Measurements from ENCODE around the gene RARG. TPM values are rescaled to one million over a fixed set of nuclear protein-coding genes. Genes with fewer than 3 reads are reported as not detected.
"Not testable (repeated sequence)": the region's sequence is repeated elsewhere in the genome, so short reads cannot be mapped to it uniquely, and the experiment has no call there.

RARG gene
- total RNA-seq, 1 donor from 2014 or later, result 101 TPM

DNA sequence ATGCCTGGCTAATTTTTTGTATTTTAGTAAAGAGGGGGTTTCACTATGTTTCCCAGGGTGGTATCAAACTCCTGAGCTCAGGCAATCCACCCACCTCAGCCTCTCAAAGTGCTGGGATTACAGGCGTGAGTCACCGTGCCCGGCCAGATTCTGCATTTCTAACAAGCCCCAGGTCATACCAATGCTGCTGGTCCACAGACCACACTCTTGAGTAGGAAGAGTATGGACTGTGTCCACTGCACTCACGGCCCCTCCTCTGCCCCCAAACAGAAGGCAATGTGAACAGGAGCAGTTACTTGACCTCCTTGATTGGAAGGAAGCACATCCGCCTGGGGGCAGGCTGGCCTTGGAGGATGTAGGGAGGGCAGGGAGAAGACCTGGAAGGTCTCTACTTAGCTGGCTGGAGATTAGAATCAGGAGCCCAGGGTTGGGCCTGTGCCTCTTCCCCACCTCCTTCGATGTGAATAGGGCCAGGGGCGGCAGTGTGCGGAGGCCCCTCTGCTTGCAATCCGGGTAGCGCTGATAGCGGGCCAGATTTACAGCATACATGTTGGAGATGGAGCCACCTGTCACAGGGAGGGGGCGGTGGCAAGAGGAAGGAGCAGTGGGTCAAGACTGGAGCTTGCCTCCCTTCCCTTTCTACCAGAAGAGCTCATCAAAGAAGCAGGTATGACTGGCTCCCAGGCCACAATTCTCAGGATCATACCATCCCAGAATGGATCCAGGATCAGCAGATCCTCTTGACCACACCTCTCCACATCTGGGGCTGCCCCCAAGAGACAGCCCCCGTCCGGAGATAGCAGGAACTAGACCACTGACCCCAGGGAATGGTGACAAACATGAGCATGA lies 60.9 kb downstream of the RARG start:
- DNase-seq (ENCODE audit: low spot score), result peak; percentile 42

- peak; percentile 30 for DNase-seq (ENCODE audit: low spot score)
These were observed 61.8 kb downstream of the RARG start for GRCh38 chr12:53170215-53170614.

GRCh38 chr12:53169644-53170043 lies 62.4 kb downstream of the RARG start:
- peak; percentile 26 for DNase-seq (ENCODE audit: low spot score)

DNA sequence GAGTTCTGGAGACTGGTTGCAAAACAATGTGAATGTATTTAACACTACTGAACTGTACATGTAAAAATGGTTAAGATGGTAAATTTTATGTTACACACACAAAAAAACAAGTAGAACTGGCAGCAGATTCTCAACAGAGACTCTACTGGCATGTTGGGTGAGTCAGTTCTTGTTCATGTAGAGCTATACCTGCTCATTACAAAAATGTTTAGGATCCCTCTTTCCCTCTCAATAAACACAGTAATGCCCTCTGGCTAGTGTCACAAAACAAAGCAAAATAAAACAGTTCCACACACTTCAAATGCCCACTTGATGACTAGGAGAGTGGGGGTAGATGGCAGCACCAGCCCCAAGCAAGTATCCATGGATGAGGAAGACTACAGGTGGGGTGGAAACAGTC lies 65.2 kb downstream of the RARG start:
- no peak for DNase-seq (ENCODE audit: low spot score)

DNA sequence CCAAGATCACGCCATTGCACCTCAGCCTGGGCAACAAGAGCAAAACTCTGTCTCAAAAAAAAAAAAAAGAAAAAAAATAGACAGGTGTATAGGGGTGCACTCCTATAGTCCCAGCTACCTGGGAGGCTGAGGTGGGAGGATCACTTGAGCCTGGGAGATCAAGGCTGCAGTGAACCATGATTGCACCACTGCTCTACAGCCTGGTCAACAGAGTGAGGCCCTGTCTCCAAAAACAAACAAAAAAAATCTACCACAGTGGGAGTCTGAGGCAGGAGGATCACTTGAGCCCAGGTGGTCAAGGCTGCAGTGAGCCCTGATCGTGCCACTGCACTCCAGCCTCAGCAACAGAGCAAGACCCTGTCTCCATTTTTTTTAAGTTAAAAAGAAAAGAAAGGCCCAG lies 69.0 kb downstream of the RARG start:
- DNase-seq (ENCODE audit: low spot score), result not testable (repeated sequence)

GRCh38 chr12:53161119-53161911 lies 70.7 kb downstream of the RARG start:
- no peak for DNase-seq (ENCODE audit: low spot score)

- DNase-seq (ENCODE audit: low spot score), result no peak
These were observed 71.3 kb downstream of the RARG start for GRCh38 chr12:53160673-53161072.

Other genes starting within 250 kb of the RARG start
- gene EIF4B, start 225.8 kb downstream of the RARG start, total RNA-seq, result 474 TPM
- gene TNS2, start 182.1 kb downstream of the RARG start, total RNA-seq, result 198 TPM
- 66.6 TPM for gene SPRYD3, start 152.8 kb downstream of the RARG start, total RNA-seq
- 133 TPM for gene IGFBP6, start 134.5 kb downstream of the RARG start, total RNA-seq
- 0.18 TPM for gene SOAT2, start 128.7 kb downstream of the RARG start, total RNA-seq
- 56.8 TPM for gene ZNF740, start 51.5 kb downstream of the RARG start, total RNA-seq
- 65.7 TPM for gene CSAD, start 51.3 kb downstream of the RARG start, total RNA-seq
- 15.8 TPM for gene ITGB7, start 25.0 kb downstream of the RARG start, total RNA-seq
- gene ESPL1, start 36.1 kb upstream of the RARG start, total RNA-seq, result 2.3 TPM
- 468 TPM for gene PFDN5, start 63.3 kb upstream of the RARG start, total RNA-seq
- gene MYG1, start 67.5 kb upstream of the RARG start, total RNA-seq, result 50.0 TPM
- 44.1 TPM for gene AAAS, start 89.4 kb upstream of the RARG start, total RNA-seq
- gene SP7, start 104.1 kb upstream of the RARG start, total RNA-seq, result not detected
- 104 TPM for gene SP1, start 148.0 kb upstream of the RARG start, total RNA-seq
- gene AMHR2, start 191.6 kb upstream of the RARG start, total RNA-seq, result not detected
- 210 TPM for gene PRR13, start 209.5 kb upstream of the RARG start, total RNA-seq
- 675 TPM for gene PCBP2, start 219.9 kb upstream of the RARG start, total RNA-seq